HCEC 1CT (cell line): ENCODE results near the gene HMGCL.
"Not testable (repeated sequence)": the region's sequence is repeated elsewhere in the genome, so short reads cannot be mapped to it uniquely, and the experiment has no call there.

Experiments
- DNase-seq: peaks from one replicate; pipeline ENCODE4 v3.0.0-alpha.2; 2017

HMGCL gene

DNA sequence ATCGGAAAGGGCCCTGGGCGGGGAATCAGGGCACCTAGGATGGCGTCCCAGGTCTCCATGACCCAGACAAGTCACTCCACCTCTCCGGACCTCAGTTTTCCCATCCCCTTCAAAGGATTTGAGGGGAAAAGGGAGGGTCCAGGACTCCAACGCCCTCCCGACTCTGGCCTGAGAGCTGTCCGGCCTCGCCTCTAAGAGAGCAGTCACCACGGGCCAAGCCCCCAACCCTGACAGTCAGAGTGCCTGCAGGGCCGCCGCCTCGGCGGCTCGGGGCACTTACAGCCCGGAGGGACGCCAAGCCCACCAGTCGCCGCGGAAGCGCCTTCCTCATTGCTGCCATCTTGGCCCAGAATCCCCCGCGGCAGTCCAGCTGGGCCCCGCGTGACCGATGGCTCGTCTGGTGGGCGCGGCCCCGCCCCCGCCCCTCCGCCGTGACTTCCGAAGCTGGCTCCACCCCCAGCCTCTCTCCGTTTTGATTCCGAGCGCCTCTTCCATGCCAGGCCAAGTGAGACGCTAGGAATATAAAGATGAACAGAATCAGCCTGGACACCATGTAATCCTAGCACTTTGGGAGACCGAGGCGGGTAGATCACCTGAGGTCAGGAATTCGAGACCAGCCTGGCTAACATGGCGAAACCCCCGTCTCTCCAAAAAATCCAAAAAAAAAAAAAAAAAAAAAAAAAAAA, at the start of gene HMGCL:
Gene HMGCL (minus strand): TSS at position 354 of the 686 bp plus-strand sequence. CDS start 14 bp downstream, at position 340.
- peak; percentile 90 for DNase-seq

- no peak for DNase-seq
Observed at GRCh38 chr1:23872421-23872820, 47.2 kb upstream of the HMGCL start.

DNA sequence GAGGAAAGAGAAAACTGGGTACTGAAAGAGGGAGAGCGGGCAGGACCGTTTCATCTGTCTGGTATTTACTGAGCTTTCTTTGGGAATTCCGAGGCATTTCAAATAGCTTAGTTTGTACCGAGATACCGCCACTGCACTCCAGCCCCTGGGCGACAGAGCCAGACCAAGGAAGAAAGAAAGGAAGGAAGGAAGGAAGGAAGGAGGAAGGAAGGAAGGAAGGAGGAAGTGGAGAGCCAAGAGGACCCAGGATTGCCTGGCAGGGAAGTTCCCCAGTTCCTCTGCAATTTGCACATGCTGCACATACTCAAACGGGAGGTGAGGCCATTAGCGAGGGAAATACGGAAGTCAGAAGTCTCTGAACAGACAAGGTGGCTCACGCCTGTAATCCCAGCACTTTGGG, 43.8 kb upstream of the HMGCL start:
- DNase-seq = no peak

DNA sequence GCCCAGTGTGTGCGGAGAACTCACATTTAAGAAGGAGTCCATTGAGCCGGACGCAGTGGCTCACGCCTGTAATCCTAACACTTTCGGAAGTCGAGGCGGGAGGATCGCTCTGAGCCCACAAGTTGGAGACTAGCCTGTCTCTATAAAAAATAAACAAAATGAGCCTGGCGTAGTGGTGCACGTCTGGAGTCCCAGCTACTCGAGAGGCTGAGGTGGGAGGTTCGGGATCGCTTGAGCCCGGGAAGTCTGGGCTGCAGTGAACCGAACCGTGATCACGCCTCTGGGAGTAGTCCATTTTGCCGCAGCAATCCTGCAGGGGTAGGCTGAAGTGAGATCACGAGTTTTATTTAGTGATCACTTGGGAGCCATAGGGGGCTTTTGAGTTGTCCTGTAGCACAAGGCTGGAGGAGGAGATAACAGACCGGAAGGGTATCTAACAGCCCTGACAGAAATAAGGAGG, 43.4 kb upstream of the HMGCL start:
- no peak for DNase-seq

DNA sequence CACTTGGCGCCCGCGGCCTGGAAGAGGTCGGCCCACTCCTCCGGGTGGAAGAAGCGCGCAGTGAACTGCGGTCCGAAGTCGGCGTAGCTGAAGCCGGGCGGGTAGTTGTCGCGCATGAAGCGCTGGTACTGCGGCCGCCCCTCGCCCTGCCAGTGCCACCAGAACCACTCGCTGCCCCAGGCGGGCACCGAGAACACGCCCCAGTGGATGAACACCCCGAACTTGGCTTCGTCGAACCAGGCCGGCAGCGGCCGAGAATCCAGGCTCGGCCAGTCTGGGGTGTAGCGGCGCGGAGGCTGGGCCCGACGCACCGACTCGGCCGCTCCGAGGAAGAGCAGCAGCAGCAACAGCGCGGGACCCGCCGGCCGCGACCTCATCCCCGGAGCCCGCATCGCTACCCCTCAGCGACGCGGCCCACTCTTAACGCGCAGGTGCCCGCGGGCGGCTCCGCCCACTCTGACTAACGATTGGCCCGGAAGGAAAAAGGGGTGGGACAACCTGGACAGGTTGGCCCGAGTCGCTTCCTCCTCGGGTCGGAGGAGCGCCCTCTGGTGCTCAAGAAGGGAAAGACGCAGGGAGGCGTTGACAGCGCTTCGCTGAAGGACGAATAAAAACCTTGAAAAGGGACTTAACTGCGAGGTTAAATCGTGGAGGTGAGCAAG, 42.8 kb upstream of the HMGCL start, which contains the start of gene FUCA1:
Gene FUCA1 (minus strand): TSS at position 396 of the 662 bp plus-strand sequence. CDS start 4 bp downstream, at position 392.
- peak; percentile 68 for DNase-seq

GRCh38 chr1:23867542-23867894, 42.3 kb upstream of the HMGCL start:
- no peak for DNase-seq

DNA sequence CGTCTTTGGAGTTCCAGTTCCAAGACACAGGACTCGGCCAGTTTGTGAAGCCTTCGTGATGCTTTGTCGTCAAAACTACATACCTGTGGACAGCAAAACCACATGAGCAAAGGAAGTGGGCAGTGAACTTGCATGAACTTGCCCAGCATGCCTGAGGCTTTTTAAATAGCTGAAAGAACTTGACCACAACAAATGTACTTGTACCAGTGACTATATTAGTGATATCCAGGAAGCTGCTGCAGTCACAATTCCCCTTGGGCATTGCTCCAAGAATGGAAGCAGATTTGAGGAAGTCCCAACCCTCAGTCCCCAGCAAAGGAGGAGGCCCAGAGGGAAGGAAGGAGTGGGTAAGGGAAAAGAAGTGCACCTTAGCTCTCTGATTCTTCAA, 40.3 kb upstream of the HMGCL start:
- DNase-seq = peak; percentile 15

DNA sequence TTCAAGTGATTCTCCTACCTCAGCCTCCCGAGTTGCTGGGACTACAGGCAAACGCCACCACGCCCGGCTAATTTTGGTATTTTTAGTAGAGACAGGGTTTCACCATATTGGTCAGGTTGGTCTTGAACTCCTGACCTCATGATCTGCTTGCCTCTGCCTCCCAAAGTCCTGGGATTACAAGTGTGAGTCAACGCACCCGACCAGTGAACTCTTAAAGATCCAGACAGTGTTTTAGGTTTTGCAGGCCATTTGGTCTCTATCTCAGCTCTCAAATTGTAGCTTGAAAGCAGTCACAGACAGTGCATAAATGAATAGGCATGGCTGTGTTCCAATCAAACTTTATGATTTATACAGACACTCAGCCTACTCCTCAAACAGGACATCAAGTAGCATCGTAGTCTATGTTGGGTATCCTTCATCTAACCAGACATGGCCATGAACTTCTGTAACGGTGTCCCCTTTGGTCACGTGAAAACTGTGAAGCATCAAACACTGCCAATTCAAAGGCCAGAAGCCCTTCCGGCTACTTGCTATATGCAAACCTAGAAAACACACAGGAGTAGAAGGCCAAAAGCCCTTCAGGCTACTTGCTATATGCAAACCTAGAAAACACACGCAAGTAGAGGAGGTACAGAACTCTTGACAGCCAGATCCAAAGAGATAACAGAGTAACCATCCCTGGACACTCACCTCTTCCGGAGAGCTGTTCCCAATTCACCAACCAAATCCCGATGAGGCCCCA, 39.7 kb upstream of the HMGCL start:
- DNase-seq = no peak

GRCh38 chr1:23862640-23863039, 37.4 kb upstream of the HMGCL start:
- no peak for DNase-seq

DNA sequence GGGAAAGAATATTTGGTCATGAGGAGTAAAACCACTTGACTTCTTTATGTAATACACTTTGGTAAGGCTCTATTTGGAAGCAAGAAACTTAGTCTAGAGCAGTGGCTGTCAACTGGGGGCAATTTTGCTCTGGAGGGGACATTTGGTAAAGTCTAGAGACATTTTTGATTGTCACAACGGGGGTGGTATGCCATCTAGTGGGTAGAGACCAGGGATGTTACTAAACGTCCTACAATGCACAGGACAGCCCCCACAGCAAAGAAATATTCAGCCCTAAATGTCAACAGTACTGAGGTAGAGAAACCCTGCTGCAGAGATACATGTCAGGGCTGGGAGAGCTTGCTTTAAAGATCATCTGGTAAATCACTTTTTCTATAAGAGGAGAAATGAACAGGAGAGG, 29.3 kb upstream of the HMGCL start:
- peak; percentile 11 for DNase-seq

DNA sequence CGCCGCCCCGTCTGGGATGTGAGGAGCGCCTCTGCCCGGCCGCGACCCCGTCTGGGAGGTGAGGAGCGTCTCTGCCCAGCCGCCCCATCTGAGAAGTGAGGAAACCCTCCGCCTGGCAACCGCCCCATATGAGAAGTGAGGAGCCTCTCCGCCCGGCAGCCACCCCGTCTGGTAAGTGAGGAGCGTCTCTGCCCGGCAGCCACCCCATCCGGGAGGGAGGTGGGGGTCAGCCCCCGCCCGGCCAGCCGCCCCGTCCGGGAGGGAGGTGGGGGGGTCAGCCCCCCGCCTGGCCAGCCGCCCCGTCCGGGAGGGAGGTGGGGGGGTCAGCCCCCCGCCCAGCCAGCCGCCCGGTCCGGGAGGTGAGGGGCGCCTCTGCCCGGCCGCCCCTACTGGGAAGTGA, 27.9 kb upstream of the HMGCL start:
- not testable (repeated sequence) for DNase-seq

GRCh38 chr1:23851406-23851805, 26.2 kb upstream of the HMGCL start:
- not testable (repeated sequence) for DNase-seq

- DNase-seq = no peak
Observed at GRCh38 chr1:23848673-23849616, 23.7 kb upstream of the HMGCL start.

- not testable (repeated sequence) for DNase-seq
Observed at GRCh38 chr1:23847482-23848095, 22.4 kb upstream of the HMGCL start.

DNA sequence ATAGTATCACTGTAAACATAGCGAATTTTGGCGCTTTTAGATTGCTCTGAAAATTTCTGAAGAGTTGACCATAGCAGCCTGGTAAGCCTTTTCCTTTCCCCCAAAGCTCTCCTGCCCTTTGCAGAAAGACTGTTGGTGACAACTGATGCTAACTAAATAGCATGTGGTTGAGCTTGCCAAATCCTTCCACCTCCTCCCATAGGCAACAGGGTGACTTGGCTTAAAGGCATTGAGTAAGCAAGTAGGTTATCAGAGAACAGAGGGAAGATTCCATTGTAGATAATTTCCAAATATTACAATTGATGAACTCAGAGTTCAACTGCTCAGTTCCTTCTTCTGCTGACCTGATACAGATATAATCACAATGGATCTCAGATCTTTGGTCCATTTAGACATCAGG, 19.9 kb upstream of the HMGCL start:
- DNase-seq = no peak

- DNase-seq = no peak
Observed at GRCh38 chr1:23843644-23844043, 18.4 kb upstream of the HMGCL start.

GRCh38 chr1:23838401-23838866, 13.2 kb upstream of the HMGCL start:
- DNase-seq = peak; percentile 14

GRCh38 chr1:23837908-23838307, 12.7 kb upstream of the HMGCL start:
- no peak for DNase-seq

- DNase-seq = no peak
Observed at GRCh38 chr1:23836037-23836436, 10.8 kb upstream of the HMGCL start.

- not testable (repeated sequence) for DNase-seq
Observed at GRCh38 chr1:23834156-23834555, 8.9 kb upstream of the HMGCL start.

GRCh38 chr1:23827717-23828116, 2.5 kb upstream of the HMGCL start:
- DNase-seq = no peak

DNA sequence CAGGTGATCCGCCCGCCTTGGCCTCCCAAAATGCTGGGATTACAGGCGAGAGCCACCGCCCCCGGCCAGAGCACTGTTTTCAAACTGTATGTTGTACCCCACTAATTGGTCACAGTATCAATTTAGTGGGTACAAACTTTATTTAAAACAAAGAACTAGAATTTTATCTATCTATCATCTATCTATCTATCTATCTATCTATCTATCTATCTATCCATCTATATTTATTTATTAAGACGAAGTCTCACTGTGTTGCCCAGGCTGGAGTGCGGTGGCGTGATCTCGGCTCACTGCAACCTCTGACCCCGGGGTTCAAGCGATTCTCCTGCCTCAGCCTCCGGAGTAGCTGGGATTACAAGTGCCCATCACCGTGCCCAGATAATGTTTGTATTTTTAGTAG, 1.4 kb upstream of the HMGCL start:
- DNase-seq = not testable (repeated sequence)
